GM19193 (cell line): ENCODE measurements around the gene SLC12A8.

ENCODE experiments used
- POLR2A ChIP-seq: IDR thresholded peaks from 4 replicates; pipeline ENCODE4 v1.6.1; 2011; ENCODE audit not compliant: insufficient read depth, insufficient read length; ENCODE audit errors: extremely low read depth

Gene SLC12A8

GRCh38 chr3:125077864-125078263 is 134.7 kb downstream of the SLC12A8 start:
- TF ChIP-seq POLR2A, result no peak

DNA sequence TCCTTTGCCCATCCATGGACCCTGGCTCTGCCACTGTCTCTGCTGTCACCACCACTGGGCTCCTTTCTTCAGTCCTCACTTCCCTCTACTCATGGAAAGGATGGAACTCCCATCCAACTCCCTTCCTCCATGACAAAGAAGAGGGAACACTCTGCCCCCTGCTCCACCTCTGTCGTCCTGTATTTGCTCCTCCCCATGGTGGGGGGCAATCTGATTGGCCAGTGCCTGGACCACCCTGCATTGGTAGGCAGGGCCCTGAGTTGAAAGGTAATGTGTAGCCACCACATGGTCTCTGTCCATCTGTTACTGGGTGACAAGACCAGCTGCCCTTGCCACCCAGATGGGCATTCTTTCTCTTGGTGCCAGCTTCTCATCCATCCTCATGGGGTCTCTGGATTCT is 136.1 kb downstream of the SLC12A8 start:
- no peak for TF ChIP-seq POLR2A

- no peak for TF ChIP-seq POLR2A
These were observed 136.8 kb downstream of the SLC12A8 start for GRCh38 chr3:125075738-125076137.

DNA sequence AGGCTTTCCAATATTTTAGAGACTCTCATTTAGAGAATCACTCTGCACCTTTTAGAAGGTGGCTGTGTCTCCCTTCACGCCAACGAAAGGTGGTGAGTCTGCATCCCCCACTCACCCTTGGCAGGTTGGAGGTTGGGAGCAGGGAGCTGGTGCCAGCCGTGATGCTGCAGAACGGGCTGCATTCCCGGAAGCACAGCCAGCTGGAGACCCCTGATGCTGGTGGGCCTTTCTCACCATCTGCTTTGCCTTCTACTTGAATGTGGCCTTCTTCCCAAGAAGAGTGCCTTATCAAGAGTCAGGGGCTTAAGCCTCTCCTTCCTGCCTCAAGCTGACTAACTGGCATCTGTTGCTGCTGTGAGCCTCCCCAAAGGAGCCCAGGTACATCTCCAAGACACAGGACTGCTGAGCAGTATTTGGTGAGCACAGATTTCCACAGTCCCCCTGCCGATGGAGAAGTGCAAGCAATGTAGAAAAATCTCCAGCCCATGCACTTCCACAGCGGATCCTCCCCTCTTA is 139.1 kb downstream of the SLC12A8 start:
- no peak for TF ChIP-seq POLR2A

DNA sequence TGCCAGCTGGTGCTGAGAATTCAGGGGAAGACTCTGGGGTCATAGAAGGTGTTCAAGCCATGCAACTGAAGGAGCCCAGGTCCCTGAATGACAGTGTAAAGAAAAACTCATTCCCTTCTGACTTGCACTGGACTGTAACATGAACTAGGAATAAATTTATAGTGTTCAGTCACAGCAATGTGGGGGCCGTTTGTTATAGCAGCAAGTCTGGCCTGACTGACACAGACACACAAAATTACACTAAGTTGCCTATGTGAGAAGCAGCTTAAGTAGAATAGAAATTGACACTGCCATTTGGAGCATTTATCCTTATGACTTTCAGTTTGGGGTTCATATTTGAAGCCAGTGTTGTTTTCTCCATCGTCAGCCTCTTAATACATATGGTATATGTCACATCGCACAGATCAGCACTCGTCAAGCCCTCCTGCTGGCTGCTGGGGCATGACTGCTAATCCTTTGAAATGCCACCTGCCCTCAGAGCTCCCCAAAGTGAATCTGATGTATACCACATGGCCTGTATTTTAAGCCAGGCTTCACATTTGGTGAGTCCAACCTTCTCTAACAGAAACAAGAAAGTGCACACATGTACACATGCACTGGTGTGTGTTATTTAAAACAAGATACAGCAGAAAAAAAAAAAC is 139.7 kb downstream of the SLC12A8 start:
- TF ChIP-seq POLR2A, result no peak

- TF ChIP-seq POLR2A, result no peak
These were observed 140.2 kb downstream of the SLC12A8 start for GRCh38 chr3:125072301-125072700.

DNA sequence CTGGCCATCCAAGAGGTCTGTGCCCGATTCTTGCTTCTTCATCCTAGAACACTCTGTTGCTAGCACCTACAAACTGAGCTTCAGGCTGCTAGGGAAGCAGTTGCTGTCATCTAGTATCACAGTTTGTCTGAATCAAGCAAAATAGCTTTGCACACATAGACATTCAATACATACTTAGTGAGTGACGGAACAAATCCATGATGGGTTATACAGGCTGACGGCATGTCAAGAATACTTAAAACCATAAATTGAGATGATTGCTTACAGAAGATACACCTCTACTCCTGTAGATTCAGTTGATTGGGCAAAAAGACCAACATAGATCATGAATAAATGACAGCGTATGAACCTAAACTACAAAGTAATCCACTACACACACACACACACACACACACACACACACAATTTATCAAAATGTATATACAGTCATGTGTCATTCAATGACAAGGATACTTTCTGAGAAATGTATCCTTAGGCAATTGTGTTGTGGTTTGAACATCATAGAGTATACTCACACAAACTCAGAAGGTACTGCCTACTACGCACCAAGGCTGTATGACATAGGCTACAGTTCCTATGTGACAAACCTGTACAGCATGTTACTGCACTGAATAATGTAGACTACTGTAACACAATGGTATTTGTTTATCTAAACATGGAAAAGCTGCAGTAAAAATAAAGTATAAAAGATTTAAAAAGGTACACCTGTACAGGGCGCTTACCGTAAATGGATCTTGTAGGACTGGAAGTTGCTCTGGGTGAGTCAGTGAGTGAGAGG is 142.4 kb downstream of the SLC12A8 start:
- no peak for TF ChIP-seq POLR2A

GRCh38 chr3:125069452-125069851 is 143.1 kb downstream of the SLC12A8 start:
- TF ChIP-seq POLR2A, result no peak

DNA sequence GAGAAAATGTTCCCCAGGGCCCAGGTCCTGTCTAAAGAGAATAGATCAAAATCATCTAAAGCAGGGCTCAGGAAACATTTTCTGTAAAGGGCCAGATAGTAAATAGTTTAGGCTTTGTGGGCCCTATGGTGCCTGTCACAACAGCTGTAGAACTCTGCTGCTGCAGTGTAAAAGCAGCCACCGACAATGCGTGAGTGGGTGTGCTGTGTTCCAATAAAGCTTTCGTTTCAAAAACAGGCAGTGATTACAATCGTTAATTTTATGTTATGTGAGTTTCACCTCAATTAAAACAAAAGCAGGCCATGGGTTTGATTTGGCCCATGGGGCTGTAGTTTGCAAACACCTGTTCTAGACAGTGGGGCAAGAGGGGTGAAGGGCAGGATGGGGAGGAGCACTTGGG is 144.3 kb downstream of the SLC12A8 start:
- TF ChIP-seq POLR2A, result no peak

DNA sequence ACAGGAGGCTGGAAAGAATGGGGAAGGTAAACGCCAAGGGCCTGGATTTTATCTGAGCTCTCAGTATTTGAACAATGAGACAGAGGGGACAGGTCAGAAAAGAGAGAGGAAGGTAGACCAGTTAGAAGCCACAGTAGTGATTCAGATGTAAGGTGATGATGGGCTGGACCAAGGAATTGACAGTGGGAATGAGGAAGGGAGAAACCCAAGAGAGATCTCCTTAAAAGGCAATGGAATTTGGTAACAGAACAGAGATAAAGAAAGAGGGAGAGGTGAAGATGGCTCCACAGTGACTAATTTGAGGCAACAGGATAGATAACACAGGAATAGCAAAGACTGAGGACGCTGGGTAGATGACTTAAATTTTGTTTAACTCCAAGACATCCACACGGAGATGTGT is 145.3 kb downstream of the SLC12A8 start:
- no peak for TF ChIP-seq POLR2A

DNA sequence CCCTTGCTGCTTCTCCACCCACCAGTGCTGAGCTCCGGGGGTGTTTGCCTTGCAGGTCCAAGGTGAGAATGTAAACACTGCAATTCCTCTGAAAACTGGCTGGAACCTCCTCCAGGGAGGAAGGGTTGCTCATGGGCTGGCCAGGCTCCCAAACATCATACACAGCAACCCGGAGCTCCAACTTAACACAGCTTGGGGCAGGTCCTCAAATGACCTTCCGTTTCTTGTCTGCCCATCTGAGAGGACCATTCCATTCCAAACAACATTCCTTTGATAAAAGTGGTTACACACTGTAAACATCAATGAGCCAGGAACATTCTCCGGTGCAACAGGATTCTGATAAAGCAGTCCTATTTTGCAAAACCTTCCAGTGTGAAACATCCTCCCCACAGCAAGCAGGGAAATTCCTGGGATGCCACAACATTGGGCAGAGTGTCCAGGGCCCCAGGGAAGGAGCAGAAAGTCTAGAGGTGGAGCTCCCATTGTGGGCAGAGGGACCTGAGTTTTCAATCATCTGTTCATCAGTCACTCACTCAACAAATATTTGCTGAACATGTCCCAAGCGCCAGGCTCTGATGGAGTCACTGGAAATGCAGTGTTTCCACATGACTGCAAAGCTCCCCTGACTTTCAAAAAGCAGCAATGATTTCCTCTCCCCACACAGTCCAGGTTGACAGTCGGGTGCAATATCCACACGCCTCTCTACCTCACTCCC is 149.5 kb downstream of the SLC12A8 start:
- TF ChIP-seq POLR2A, result no peak

DNA sequence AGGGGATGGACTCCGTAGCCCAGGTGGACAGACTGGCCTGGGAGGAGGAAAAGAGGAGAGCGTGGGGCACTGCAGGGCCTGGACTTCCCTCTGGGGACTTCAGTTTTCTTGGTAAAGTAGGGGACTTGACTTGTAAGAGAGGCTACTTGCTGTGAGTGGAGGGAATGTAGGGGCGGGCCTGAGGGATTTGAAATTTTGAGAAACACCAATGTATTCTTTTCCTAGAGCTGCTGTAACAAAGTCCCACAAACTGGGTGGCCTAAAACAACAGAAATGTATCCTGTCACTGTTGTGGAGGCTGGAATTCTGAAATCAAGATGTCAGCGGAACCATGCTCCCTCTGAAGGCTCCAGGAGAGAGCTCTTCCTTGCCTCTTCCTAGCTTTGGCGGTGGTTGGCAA is 150.9 kb downstream of the SLC12A8 start:
- no peak for TF ChIP-seq POLR2A

DNA sequence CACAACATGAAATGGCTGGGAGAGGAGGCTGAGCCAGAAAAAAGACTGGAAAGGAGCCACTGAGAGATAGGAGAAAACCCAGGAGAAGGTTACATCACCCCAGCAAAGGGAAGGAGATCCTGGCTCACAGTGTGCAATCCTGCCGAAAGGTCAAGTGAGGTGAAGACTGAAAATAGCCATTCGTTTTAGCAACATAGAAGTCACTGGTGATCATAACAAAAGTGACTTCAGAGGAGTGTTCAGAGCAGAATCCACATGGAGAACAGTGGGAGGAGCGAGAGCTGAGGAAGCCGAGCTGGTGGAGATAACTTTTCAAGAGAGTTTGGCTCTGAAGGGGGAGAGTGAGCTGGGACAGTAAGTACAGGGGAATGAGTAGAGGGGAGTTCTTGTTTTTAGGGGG is 151.4 kb downstream of the SLC12A8 start:
- TF ChIP-seq POLR2A, result no peak

GRCh38 chr3:125059488-125060245 is 152.9 kb downstream of the SLC12A8 start:
- no peak for TF ChIP-seq POLR2A

- TF ChIP-seq POLR2A, result no peak
These were observed 153.6 kb downstream of the SLC12A8 start for GRCh38 chr3:125058959-125059358.
